ENCODE results near the gene GNPTG.

DNA sequence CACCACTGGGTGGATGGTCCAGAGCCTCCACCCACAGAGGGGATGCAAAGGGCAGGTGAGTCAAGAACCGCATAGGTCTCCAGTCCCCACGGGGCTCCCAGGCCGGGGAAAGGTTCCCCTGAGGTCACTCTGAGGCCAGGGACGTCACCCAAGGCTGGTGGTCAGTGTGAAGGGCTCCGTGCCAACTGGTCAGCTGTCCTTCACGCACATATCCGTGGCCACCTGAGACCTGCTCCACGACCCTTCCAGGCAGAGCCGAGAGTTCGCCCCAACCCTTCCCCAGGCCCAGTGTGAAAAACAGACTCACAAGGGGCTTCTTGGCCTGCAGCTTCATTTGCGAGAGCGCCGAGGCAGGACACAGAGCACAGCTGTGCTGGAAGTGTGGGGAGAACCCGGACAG is 2.8 kb upstream of the GNPTG start:
- TF ChIP-seq MED1 (CRISPR knock-in tag; IDR thresholded peaks at IDR 0.05) (no peak), RELA (CRISPR knock-in tag; IDR thresholded peaks at IDR 0.05) (no peak), CEBPB (IDR thresholded peaks at IDR 0.05; ENCODE audit: borderline replicate concordance, low read depth, low read length) (no peak), KDM2A (CRISPR knock-in tag; IDR thresholded peaks at IDR 0.05; ENCODE audit: borderline replicate concordance, low read depth) (no peak), MEF2D (CRISPR knock-in tag; IDR thresholded peaks at IDR 0.05) (no peak), ZNF619 (CRISPR knock-in tag; IDR thresholded peaks at IDR 0.05) (no peak), ZNF263 (CRISPR knock-in tag; IDR thresholded peaks at IDR 0.05) (no peak), POLR2AphosphoS5 (IDR thresholded peaks at IDR 0.05; ENCODE audit: low read depth, low read length) (no peak), JUND (CRISPR knock-in tag; IDR thresholded peaks at IDR 0.05) (no peak), BHLHE40 (IDR thresholded peaks at IDR 0.05; ENCODE audit: low read length) (no peak)
- TF ChIP-seq, protein P1, sequence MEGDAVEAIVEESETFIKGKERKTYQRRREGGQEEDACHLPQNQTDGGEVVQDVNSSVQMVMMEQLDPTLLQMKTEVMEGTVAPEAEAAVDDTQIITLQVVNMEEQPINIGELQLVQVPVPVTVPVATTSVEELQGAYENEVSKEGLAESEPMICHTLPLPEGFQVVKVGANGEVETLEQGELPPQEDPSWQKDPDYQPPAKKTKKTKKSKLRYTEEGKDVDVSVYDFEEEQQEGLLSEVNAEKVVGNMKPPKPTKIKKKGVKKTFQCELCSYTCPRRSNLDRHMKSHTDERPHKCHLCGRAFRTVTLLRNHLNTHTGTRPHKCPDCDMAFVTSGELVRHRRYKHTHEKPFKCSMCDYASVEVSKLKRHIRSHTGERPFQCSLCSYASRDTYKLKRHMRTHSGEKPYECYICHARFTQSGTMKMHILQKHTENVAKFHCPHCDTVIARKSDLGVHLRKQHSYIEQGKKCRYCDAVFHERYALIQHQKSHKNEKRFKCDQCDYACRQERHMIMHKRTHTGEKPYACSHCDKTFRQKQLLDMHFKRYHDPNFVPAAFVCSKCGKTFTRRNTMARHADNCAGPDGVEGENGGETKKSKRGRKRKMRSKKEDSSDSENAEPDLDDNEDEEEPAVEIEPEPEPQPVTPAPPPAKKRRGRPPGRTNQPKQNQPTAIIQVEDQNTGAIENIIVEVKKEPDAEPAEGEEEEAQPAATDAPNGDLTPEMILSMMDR (CRISPR knock-in tag; IDR thresholded peaks at IDR 0.05) = no peak
- TF ChIP-seq, protein P2, sequence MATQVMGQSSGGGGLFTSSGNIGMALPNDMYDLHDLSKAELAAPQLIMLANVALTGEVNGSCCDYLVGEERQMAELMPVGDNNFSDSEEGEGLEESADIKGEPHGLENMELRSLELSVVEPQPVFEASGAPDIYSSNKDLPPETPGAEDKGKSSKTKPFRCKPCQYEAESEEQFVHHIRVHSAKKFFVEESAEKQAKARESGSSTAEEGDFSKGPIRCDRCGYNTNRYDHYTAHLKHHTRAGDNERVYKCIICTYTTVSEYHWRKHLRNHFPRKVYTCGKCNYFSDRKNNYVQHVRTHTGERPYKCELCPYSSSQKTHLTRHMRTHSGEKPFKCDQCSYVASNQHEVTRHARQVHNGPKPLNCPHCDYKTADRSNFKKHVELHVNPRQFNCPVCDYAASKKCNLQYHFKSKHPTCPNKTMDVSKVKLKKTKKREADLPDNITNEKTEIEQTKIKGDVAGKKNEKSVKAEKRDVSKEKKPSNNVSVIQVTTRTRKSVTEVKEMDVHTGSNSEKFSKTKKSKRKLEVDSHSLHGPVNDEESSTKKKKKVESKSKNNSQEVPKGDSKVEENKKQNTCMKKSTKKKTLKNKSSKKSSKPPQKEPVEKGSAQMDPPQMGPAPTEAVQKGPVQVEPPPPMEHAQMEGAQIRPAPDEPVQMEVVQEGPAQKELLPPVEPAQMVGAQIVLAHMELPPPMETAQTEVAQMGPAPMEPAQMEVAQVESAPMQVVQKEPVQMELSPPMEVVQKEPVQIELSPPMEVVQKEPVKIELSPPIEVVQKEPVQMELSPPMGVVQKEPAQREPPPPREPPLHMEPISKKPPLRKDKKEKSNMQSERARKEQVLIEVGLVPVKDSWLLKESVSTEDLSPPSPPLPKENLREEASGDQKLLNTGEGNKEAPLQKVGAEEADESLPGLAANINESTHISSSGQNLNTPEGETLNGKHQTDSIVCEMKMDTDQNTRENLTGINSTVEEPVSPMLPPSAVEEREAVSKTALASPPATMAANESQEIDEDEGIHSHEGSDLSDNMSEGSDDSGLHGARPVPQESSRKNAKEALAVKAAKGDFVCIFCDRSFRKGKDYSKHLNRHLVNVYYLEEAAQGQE (IDR thresholded peaks at IDR 0.05; ENCODE audit: borderline replicate concordance in 1 of 2, low read depth in 1 of 2, low read length in 2 of 2) = no peak
- TF ChIP-seq, protein P3, sequence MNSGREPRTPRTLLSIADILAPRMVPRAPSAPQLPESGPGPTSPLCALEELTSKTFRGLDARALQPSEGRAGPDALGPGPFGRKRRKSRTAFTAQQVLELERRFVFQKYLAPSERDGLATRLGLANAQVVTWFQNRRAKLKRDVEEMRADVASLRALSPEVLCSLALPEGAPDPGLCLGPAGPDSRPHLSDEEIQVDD (CRISPR knock-in tag; IDR thresholded peaks at IDR 0.05; ENCODE audit: borderline replicate concordance) = no peak
